GM06990 (cell line): ENCODE measurements around the gene LDHAL6B.

Experiments
- DNase-seq: peaks from one replicate; pipeline ENCODE4 v3.0.0-alpha.2; 2011; ENCODE audit not compliant: insufficient read length; ENCODE audit errors: extremely low read depth
- H3K27me3 ChIP-seq: replicated peaks from 2 replicates; pipeline ENCODE4 v1.6.0; 2011; ENCODE audit warnings: low read length; ENCODE audit not compliant: control insufficient read depth, insufficient read depth
- H3K36me3 ChIP-seq: 2 replicates; pipeline ENCODE4 v1.5.1; 2011; ENCODE audit warnings: low read length; ENCODE audit not compliant: control insufficient read depth, insufficient read depth
- H3K4me3 ChIP-seq: replicated peaks from 2 replicates; pipeline ENCODE4 v1.5.1; 2011; ENCODE audit warnings: low read depth, mild to moderate bottlenecking, control low read depth, low read length
- TF ChIP-seq, protein P1 (sequence below): IDR thresholded peaks from 2 replicates; pipeline ENCODE4 v1.5.1; 2011; ENCODE audit warnings: low read length, control low read depth, mild to moderate bottlenecking, inconsistent platforms; ENCODE audit not compliant: insufficient read depth, poor library complexity, severe bottlenecking

Gene LDHAL6B

DNA sequence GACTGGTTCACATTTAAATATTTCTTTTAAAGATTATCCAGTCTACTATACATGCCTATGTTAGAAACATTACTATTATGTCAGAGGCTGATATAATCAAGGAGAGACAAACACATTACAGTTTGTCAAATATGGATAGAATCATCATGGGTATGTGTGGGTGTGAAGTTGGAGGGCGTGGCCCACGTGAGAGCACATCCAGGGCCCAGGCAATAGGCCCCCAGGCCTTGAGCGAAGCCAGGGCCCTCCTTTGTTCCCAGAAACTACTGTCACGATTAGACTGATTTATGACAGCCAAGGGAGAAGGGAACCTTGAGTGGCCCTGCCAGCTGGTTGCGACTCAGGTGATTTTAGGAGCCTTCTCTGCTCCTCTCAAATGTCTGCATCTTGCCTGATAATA lies 26.9 kb upstream of the LDHAL6B start:
- DNase-seq: no peak
- TF ChIP-seq, protein P1, sequence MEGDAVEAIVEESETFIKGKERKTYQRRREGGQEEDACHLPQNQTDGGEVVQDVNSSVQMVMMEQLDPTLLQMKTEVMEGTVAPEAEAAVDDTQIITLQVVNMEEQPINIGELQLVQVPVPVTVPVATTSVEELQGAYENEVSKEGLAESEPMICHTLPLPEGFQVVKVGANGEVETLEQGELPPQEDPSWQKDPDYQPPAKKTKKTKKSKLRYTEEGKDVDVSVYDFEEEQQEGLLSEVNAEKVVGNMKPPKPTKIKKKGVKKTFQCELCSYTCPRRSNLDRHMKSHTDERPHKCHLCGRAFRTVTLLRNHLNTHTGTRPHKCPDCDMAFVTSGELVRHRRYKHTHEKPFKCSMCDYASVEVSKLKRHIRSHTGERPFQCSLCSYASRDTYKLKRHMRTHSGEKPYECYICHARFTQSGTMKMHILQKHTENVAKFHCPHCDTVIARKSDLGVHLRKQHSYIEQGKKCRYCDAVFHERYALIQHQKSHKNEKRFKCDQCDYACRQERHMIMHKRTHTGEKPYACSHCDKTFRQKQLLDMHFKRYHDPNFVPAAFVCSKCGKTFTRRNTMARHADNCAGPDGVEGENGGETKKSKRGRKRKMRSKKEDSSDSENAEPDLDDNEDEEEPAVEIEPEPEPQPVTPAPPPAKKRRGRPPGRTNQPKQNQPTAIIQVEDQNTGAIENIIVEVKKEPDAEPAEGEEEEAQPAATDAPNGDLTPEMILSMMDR: no peak
- Histone ChIP-seq H3K4me3 (no peak overlapping the region), H3K36me3 (peaks cover 13% of the 10 kb centered on the region), H3K27me3 (no peaks in the 10 kb centered on the region)

DNA sequence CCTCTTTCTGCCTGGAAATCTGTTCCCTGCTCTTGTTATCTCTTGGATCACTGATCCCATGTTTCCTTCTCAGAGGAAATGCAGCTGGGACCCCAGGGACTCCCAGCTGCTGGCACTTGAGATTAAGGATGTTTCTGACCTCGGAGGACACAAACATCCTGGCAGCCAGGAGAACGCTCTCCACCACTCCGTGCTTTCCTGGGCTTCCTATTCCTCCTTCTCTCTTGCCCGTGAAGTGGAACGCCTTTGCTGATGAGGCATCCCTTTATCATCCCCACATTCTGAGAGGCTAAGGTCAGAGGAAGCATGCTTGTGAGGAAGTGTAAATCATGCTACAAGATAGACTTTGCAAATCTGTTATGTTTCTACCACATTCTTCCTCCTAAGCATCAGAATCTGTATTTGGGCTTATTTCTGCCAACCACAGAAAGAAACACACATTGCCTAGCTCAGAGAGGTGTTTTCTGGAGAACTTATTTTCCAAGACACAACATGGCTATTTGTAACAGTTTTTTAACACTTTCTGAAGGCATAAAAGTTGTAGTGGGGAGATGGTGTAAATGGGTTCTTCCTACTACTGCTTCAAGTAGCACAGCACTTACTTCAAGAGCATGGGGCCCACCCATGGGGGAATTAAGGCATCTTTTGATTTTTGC lies 25.6 kb upstream of the LDHAL6B start:
- no peak overlapping the region for H3K4me3 ChIP-seq
- H3K36me3 ChIP-seq: peaks cover 16% of the 10 kb centered on the region
- DNase-seq: no peak
- TF ChIP-seq, protein P1: no peak
- H3K27me3 ChIP-seq: no peaks in the 10 kb centered on the region

DNA sequence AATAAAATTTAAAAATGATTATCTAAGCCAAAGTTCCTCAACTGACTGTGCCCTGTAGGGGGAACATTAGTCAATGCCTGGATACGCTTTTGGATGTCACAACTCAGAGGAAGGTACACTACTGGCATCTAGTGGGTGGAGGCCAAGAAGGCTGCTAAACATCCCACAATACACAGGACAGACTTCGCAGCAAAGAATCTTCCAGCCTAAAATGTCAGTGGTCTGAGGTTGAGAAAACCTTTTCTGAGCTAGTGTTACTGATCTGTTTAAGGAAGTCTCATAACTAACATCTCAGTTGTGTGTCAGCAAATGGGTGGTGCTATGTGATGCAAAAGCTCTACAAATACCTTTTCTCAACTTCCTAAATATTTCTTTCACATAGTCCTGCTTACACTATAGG lies 20.9 kb upstream of the LDHAL6B start:
- TF ChIP-seq, protein P1: no peak
- H3K36me3 ChIP-seq: peaks cover 24% of the 10 kb centered on the region
- DNase-seq: no peak

DNA sequence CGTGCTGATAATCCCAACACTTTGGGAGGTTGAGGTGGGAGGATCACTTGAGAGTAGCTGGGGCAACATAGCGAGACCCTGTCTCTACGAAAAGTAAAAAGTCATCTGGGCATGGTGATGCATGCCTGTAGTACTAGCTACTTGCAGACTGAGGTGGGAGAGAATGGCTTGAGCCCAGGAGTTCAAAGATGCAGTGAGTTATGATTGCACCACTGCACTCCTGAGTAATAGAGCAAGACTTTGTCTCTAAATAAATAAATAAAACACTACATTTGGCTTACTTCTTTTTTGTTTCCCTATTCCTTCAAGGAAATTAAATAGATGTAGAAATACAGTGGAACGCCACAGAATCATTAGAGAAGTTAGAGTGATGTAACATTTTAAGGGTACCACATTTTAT lies 20.1 kb upstream of the LDHAL6B start:
- Histone ChIP-seq H3K4me3 (no peak overlapping the region), H3K36me3 (peaks cover 25% of the 10 kb centered on the region), H3K27me3 (no peaks in the 10 kb centered on the region)
- no peak for DNase-seq
- TF ChIP-seq, protein P1: no peak

More for the DNA sequence above, 20.9 kb upstream of the LDHAL6B start:
- H3K4me3 ChIP-seq: no peak overlapping the region
- no peaks in the 10 kb centered on the region for H3K27me3 ChIP-seq

DNA sequence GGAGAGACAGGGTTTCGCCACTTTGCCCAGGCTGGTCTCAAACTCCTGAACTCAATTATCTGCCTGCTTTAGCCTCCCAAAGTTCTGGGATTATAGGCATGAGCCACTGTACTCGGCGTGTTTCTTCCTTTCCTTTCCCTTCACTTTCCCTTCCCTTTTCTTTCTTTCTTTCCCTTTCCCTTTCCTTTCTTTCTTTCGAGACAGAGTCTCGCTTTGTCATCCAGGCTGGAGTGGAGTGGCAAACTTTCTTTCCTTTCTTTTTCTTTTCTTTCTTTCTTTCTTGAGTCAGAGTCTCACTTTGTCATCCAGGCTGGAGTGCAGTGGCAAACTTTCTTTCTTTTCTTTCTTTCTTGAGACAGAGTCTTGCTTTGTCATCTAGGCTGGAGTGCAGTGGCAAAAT lies 17.4 kb upstream of the LDHAL6B start:
- TF ChIP-seq, protein P1: no peak
- peaks cover 35% of the 10 kb centered on the region for H3K36me3 ChIP-seq
- H3K27me3 ChIP-seq: no peaks in the 10 kb centered on the region
- no peak for DNase-seq
- H3K4me3 ChIP-seq: no peak overlapping the region

DNA sequence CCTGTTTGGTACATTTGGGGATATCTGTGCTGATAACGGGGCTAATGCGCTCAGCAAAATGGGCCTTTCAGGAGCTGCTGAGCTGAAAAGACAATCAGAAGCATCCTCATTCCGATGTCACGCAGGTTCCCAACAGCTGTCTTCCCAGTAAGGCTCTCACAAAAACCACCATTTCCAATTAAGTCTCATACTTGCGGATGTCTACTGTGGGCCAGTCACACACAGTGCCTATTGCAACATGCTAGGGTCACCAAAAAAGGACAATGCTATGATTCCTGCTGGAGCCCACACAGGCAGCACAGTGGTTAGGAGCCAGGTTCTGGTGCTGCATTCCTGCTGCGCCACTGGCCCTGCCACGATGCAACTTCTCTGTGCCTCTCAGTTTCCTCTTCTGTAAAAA lies 16.4 kb upstream of the LDHAL6B start:
- TF ChIP-seq, protein P1: no peak
- H3K27me3 ChIP-seq: no peaks in the 10 kb centered on the region
- H3K36me3 ChIP-seq: peaks cover 41% of the 10 kb centered on the region
- DNase-seq: no peak
- no peak overlapping the region for H3K4me3 ChIP-seq
